ENCODE data around the gene SNAPC5. TPM values are rescaled to one million over a fixed set of nuclear protein-coding genes. Genes with fewer than 3 reads are reported as not detected.
A peak's percentile ranks its signal among the peaks of the same experiment; 100 is the strongest.

The SNAPC5 gene
- total and polyA plus RNA-seq, 2 of the 4 experiments (the other 2 are of a cell fraction) = 25.9 to 26.3 TPM

- Histone ChIP-seq H3K14ac (replicated peaks; ENCODE audit: low read depth, low read length) (no peak overlapping the region), H3K9me1 (ENCODE audit: insufficient read depth, low read length) (no peaks in the 10 kb centered on the region; the same call in none of the 2 replicates), H3K4me1 (ENCODE audit: control insufficient read depth, insufficient read depth, low read length) (no peaks in the 10 kb centered on the region; the same call in 1 of the 2 replicates), H4K5ac (ENCODE audit: low read depth, low read length) (no peak overlapping the region), H3K27me3 (ENCODE audit: control insufficient read depth, insufficient read depth, low read length) (no peaks in the 10 kb centered on the region), H2BK5ac (ENCODE audit: low read depth, low read length, poor library complexity, severe bottlenecking) (no peak overlapping the region), H3K79me1 (ENCODE audit: low read depth in 1 of 2, low read length in 2 of 2) (peaks cover 18 to 24% of the 10 kb centered on the region in 2 experiments), H3K4me2 (ENCODE audit: low read depth, low read length) (no peak overlapping the region), H2AK9ac (replicated peaks; ENCODE audit: low read depth, low read length, poor library complexity) (no peak overlapping the region), H3K18ac (ENCODE audit: low read depth, low read length) (no peak overlapping the region), H3K36me3 (ENCODE audit: control insufficient read depth, insufficient read depth, low read length) (peaks cover 49% of the 10 kb centered on the region), H3K4ac (ENCODE audit: low read depth, low read length) (no peak overlapping the region), H2BK20ac (ENCODE audit: low read depth, low read length) (no peak overlapping the region), H4K91ac (ENCODE audit: insufficient read depth, low read depth, low read length) (no peak overlapping the region), H3K4me3 (ENCODE audit: insufficient read depth, low read depth, low read length) (no peak overlapping the region), H2BK120ac (ENCODE audit: low read depth, low read length) (no peak overlapping the region), H4K20me1 (ENCODE audit: insufficient read depth, low read length) (peaks cover 10% of the 10 kb centered on the region), H3K56ac (ENCODE audit: extremely low read depth, insufficient read depth, low read length) (no peak overlapping the region), H2AK5ac (ENCODE audit: low read depth, low read length) (no peak overlapping the region), H2AFZ (replicated peaks; ENCODE audit: low read length, poor library complexity) (no peak overlapping the region), H2BK15ac (ENCODE audit: low read depth, low read length) (no peak overlapping the region), H3K27ac (ENCODE audit: insufficient read depth, low read length) (no peak overlapping the region), H4K8ac (ENCODE audit: low read depth in 2 of 2, low read length in 2 of 2) (no peak overlapping the region), H3K9me3 (ENCODE audit: control insufficient read depth, insufficient read depth, low read length) (no peaks in the 10 kb centered on the region), H3K23ac (ENCODE audit: low read depth, low read length) (no peak overlapping the region), H3K9ac (ENCODE audit: low read depth, low read length) (no peak overlapping the region)
- BruUV-seq (replicated peaks) = no TSS peak
- 89% methylated on average over 1 of the region's 6 CpGs; no CpG with 5 or more reads in 1 of the 2 experiments for WGBS, 2 experiments (ENCODE audit: extremely low coverage in 2 of 2, insufficient read length in 1 of 2)
- in situ Hi-C loops (cut with MboI; ENCODE audit: low sequenced_read_pairs) = loop anchor here (25.0 kb wide), 1 partner anchor 577 kb away; no protein-coding TSS in a partner anchor
- TF ChIP-seq POLR2A (IDR thresholded peaks at IDR 0.05; ENCODE audit: low read depth, low read length) (no peak), BHLHE40 (IDR thresholded peaks at IDR 0.05; ENCODE audit: low read depth, low read length) (no peak)
- dilution Hi-C loops (cut with HindIII; ENCODE audit: low sequenced_read_pairs, unreplicated experiment) = no loop called here
- ATAC-seq (ENCODE audit: low read depth) (peak; percentile 59), DNase-seq (no peak)
- POLR2A ChIA-PET (ENCODE audit: unreplicated experiment) = no interaction called here
- intact Hi-C loops (cut with micrococcal nuclease) = no loop called here
- CTCF ChIA-PET = no interaction called here
These were observed 8.3 kb downstream of the SNAPC5 start for GRCh38 chr15:66489179-66489791.

Measured in IMR-90 (cell line).